HG03097 (cell line): ENCODE measurements around the gene TMEM74B.
A peak's percentile ranks its signal among the peaks of the same experiment; 100 is the strongest.
"Not testable (repeated sequence)": the region's sequence is repeated elsewhere in the genome, so short reads cannot be mapped to it uniquely, and the experiment has no call there.

Experiments used
- ATAC-seq: cut with Tn5 transposase; IDR thresholded peaks from one replicate; pipeline ENCODE4 v1.9.1; 2021; ENCODE audit not compliant: unreplicated experiment, low FRiP score

Gene TMEM74B

DNA sequence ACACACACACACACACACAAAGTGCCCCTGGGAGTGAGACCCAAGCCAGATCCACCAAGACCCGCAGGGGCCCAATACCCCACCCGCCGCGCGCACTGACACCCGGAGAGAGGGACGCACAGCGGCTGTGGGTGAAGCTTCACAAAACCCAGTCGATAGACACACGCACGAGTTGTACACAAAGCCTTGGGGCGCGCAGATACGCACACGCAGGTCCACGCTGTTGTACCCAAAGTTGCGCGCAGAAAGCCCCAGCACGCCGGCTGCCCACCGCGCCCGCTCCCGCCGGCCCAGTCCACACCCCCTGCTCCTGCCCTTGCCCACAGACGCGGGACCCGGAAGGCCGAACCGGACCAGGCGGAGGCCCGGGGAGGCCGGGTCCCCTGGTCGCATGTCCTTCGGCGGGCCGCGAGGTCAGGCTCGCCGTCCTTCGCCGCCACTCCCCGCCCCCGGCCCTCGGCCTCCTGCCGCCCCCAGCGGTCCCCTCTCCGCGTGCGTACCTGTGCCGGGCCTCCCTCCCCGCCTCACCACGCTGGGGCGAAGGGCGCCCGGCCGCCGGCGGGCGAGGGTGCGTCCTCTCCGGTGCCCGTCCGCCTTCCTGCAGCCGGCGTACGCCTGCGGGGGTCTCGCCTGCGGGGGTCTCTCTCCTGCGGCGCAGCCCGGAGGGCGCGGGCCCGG, at the start of gene TMEM74B:
Gene TMEM74B, minus strand, starts transcription at position 344 of the 678 bp plus-strand sequence. CDS start 1,180 bp downstream, outside the sequence.
- ATAC-seq = no peak

DNA sequence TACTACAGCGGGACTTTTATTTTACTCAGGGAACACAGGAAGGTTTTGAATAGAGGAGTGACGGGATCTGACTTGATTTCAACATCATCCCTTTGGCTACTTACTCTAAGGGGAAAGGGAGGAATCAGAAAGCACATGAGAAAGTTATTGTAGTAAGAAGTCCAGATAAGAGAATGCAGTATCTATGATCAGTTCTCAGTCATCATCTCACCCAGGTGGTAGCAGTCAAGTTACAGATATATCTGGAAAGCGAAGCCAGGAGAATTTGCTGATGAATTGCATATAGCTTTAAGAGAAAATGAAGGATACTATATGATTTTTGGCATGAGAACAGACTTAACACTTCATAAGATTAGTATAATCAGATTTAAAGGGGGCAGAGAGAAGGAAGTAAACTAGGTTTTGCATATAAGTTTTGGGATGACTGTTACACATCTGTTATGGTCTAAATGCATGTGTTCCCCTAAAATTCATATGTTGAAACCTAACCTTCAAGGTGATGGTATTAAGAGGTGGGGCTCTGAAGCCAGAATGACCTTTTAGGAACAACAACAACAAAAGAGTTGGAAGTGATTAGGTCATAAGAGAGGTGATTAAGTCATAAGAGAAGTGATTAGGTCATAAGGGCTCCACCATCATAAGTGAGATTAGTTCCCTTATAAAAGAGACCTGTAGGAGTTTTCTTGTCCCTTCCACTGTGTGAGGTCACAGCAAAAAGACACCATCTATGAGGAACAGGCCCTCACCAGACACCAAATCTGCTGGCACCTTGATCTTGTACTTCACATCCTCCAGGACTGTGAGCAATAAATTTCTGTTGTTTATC, 47.7 kb upstream of the TMEM74B start:
- no peak for ATAC-seq

GRCh38 chr20:1229541-1229940, 44.8 kb upstream of the TMEM74B start:
- ATAC-seq = no peak

GRCh38 chr20:1225783-1226654, 41.2 kb upstream of the TMEM74B start, which contains the start of gene RAD21L1:
TSS of gene RAD21L1 (plus strand) at chr20:1226044. CDS start at chr20:1228454, 2,410 bp downstream.
- ATAC-seq = no peak

DNA sequence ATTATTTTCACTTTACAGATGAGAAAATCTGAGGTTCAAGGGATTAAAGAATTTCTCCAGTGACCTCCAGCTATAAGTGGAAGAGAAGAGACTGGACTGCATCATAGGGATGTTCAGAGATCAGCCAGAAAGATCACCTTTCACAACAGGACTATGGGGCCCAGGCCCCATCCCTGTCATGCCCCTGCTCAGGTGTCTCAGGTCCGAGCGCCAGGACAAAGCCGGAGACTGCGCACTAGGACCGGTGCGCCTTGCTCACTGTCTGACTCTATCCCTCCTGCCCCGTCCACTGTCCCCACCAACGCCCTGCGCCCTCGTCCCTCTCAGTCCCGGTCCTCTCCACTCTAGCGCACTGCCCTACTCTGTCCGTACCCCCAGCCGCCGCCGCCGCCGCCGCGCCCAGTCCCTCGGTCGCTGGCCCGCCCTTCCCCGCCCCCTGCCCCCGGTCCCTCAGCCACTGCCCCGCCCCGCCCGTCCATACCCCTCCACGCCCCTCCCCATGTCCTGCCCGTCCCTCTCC, 40.5 kb upstream of the TMEM74B start:
- ATAC-seq = no peak

- ATAC-seq = no peak
These were observed 39.6 kb upstream of the TMEM74B start for GRCh38 chr20:1224205-1224890.

GRCh38 chr20:1222750-1223149, 38.0 kb upstream of the TMEM74B start:
- not testable (repeated sequence) for ATAC-seq

DNA sequence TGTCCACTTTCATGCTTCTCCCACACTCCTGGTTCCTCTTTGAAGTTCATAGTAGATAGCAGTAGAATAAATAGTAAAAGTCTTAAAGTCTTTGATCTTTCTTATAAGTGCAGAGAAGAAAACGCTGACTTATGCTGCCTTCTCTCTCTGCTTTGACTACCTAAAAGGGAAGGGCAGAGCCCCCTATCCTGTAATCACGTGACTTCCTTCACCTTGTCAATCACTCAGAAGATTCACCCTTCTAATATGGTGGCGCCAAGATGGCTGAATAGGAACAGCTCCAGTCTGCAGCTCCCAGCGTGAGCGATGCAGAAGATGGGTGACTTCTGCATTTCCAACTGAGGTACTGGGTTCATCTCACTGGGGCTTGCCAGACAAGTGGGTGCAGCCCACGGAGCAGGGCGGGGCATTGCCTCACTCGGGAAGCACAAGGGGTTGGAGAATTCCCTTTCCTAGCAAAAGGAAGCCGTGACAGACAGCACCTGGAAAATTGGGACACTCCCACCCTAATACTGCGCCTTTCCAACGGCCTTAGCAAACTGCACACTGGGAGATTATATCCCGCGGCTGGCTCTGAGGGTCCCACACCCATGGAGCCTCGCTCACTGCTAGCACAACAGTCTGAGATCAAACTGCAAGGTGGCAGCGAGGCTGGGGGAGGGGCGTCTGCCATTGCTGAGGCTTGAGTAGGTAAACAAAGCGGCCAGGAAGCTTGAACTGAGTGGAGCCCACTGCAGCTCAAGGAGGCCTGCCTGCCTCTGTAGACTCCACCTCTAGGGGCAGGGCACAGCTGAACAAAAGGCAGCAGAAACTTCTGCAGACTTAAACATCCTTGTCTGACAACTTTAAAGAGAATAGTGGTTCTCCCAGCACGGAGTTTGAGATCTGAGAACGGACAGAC, 32.0 kb upstream of the TMEM74B start:
- ATAC-seq = not testable (repeated sequence)

GRCh38 chr20:1215386-1216170, 30.8 kb upstream of the TMEM74B start:
- no peak for ATAC-seq

- ATAC-seq = no peak
These were observed 30.1 kb upstream of the TMEM74B start for GRCh38 chr20:1214838-1215261.

DNA sequence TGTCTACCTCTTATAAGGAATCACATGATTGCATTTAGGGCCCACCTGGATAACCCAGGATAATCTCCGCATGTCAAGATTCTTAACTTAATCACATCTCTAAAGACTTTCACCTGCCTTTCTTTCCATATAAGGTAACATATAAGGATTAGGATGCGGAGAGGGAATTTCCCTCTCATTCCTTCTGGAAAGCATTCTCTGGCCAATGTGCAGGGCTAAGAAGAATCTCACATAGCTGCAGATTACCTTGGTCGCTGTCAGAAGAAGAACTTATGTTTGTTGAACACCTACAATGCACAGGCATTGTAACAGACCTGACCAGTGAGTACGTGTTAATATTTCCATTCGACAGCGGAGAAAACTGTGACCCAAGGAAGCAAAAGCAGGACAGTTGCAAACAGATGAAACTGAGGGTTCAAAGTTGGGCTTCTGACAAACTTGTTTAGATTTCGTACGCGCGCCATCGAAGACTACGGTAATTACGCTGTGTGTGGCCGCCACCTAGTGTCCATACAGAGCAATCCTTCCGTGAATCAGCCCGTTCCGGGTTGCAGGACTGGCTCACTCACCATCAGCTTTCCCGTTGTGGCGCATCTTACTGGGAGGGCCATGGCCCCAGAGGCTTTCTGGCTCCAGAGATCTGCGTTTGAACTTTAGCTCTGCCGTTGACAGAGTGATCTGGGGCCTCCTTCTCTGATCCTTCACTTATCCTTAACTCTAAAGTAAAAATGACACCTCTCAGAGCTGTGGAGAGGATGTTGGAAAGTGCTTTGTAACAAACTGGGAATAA, 28.0 kb upstream of the TMEM74B start:
- peak; percentile 61 for ATAC-seq

DNA sequence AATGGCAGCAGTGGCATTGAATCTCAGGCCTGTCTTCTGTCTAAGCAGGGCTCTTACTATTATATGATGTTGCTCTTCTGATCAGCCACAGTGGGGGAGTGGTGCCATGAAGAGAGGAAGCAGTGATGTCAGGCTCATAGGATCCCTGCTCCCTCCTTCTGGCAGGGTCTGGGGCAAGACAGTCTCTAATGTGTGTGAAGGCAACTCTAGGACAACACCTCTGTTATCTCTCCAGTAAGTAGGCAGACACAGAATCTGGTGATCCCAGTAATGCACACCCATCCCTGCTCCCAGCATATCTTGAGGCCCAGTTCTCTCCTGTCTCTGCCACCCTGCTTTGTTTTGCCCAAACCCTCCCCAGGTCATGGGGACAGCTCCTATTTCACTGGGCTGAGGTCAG, 27.2 kb upstream of the TMEM74B start:
- ATAC-seq = no peak

- no peak for ATAC-seq
These were observed 25.7 kb upstream of the TMEM74B start for GRCh38 chr20:1210501-1210900.

DNA sequence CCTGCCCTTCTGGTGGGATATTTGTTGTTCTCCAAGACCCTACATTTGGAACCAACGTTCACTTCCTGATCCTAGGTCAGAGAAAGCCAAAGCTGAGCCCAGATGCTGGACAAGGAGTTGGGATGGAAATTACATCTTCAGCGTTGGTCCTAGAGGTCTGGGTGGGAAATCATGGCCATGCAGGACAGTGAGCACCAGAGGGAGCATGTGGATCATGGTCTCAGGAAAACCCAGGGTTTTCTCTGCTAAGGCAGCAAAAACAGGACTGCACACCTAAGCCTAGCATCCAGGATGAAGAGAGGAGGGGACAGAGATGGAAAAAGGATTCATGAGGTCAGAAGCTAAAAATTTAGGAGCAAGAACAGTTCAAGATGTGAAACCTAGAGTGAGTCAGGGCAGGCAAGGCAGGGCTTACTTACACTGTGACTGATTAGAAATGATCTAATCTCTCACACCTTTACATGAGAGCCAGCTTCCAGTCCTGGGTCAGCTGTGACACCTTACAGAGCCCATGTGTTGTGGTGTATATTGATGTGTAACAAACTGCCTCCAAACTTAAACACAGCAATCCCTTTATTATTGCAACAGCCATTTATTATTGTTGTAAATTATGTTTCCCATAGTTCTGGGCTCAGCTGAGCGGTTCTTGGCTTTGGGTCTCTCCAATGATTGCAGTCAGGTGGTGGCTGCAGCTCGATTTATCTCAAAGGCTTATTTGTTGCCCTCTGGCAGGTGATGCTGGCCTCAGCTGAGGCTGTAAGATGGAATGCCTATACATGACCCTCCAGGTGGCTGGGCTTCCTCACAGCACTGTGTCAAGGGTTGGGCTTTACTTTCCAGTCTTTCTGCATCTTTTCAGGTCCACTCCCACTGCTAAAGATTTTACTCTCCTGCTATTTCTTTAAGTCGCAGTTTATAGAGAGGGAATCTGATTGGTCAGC, 24.9 kb upstream of the TMEM74B start:
- ATAC-seq = no peak

GRCh38 chr20:1207293-1207878, 22.6 kb upstream of the TMEM74B start:
- no peak for ATAC-seq
